Measurements from ENCODE around the gene ABHD12. TPM values are rescaled to one million over a fixed set of nuclear protein-coding genes. Genes with fewer than 3 reads are reported as not detected.

Gene ABHD12
- total RNA-seq, 1 donor from 2014 or later, result 42.9 TPM

DNA sequence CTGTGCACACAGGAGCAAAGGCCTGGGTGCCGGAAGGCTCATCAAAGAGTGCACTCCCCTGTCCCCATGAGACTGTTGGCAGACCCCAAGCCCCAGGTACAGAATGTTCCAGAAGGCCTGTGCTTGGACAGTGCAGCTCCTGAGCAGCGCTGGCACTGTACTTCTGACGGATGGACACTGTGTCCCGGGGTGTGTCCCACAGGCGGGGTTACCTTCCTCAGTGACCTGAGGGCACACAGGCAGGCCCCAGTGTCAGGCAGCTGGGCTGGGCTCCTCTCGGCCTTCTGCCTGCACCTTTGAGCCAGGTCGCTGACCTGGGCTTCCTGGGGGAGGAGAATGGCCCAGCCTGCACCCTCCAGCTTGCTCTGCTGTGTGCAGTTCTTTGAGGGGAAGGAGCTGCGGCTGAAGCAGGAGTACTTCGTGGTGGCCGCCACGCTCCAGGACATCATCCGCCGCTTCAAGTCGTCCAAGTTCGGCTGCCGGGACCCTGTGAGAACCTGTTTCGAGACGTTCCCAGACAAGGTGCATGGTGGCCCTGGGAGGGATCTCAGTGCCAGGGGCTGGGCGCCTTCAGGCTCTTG, 112.6 kb downstream of the ABHD12 start:
- H3K27ac Mint-ChIP-seq (ENCODE audit: unreplicated experiment), result no peak overlapping the region
- no peaks in the 10 kb centered on the region for H3K4me1 Mint-ChIP-seq (ENCODE audit: unreplicated experiment)
- peaks cover 42% of the 10 kb centered on the region for H3K36me3 Mint-ChIP-seq (ENCODE audit: unreplicated experiment)
- no peaks in the 10 kb centered on the region for H3K9me3 Mint-ChIP-seq (ENCODE audit: unreplicated experiment)
- H3K4me3 Mint-ChIP-seq (ENCODE audit: unreplicated experiment), result no peak overlapping the region
- DNase-seq (ENCODE audit: extremely low spot score, unreplicated experiment), result no peak
- H3K27me3 Mint-ChIP-seq (ENCODE audit: unreplicated experiment), result no peaks in the 10 kb centered on the region
- TF ChIP-seq, protein P1, sequence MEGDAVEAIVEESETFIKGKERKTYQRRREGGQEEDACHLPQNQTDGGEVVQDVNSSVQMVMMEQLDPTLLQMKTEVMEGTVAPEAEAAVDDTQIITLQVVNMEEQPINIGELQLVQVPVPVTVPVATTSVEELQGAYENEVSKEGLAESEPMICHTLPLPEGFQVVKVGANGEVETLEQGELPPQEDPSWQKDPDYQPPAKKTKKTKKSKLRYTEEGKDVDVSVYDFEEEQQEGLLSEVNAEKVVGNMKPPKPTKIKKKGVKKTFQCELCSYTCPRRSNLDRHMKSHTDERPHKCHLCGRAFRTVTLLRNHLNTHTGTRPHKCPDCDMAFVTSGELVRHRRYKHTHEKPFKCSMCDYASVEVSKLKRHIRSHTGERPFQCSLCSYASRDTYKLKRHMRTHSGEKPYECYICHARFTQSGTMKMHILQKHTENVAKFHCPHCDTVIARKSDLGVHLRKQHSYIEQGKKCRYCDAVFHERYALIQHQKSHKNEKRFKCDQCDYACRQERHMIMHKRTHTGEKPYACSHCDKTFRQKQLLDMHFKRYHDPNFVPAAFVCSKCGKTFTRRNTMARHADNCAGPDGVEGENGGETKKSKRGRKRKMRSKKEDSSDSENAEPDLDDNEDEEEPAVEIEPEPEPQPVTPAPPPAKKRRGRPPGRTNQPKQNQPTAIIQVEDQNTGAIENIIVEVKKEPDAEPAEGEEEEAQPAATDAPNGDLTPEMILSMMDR (IDR thresholded peaks at IDR 0.05), result no peak

DNA sequence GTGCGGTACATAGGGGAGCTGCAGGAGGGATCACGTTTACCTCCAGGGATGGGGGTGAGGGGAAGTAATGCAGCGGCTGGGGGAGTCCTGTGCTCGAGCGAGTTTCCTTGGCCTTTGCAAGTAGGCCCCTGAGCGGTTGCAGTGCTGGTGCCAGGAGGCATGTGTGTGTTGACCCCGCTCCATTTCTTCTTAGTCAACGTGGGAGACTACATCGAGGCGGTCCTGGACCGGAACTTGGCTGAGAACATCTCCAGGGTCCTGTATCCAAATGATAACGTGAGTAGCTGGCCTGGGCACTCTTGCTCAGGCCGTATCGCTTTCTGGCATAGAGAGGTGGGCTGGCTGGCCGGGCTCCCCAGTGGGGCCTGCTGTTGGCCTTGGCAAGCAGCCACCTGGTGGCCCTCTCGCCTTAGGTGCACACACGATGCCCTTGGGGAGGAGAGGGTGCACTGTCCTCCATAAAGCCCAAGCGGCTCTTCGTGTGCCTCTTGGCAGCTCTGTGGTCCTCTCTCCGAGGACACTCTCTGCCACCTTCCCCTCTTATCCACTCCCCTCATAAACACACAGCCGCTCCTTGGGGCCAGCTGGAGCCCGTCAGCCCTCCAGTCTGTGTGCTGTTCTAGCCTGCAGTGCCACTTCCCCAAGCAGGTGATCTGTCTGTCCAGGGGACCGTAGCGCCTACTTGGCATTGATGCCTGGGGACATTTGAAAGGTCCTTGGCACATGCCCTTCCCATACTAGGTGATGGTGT, 113.4 kb downstream of the ABHD12 start:
- H3K27me3 Mint-ChIP-seq (ENCODE audit: unreplicated experiment), result no peaks in the 10 kb centered on the region
- TF ChIP-seq, protein P1 (IDR thresholded peaks at IDR 0.05), result no peak
- H3K9me3 Mint-ChIP-seq (ENCODE audit: unreplicated experiment), result no peaks in the 10 kb centered on the region
- H3K4me1 Mint-ChIP-seq (ENCODE audit: unreplicated experiment), result no peaks in the 10 kb centered on the region
- no peak overlapping the region for H3K4me3 Mint-ChIP-seq (ENCODE audit: unreplicated experiment)
- no peak for DNase-seq (ENCODE audit: extremely low spot score, unreplicated experiment)
- no peak overlapping the region for H3K27ac Mint-ChIP-seq (ENCODE audit: unreplicated experiment)
- H3K36me3 Mint-ChIP-seq (ENCODE audit: unreplicated experiment), result peaks cover 42% of the 10 kb centered on the region

DNA sequence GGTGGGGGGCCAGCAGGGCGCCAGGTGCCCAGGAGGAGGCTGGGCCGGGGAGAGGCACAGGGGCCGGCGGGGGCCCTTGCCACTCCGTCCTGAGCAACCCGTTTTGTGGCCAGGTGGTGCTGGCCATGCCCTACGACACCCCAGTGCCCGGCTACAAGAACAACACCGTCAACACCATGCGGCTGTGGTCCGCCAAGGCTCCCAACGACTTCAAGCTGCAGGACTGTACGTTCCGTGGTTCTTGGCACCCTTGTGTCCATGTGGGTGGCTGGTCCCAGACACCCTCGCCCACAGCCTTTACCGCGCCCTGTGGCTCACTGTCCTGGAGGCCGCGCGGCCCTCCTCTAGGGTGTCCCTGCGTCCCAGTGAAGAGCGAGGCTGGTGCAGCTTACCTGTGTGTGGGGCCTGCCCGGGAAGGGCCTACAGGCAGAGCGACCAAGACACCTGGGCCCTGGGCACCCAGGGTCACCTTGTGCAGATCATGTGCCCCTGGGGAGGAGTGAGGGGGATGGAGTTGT, 114.0 kb downstream of the ABHD12 start:
- TF ChIP-seq, protein P1 (IDR thresholded peaks at IDR 0.05), result no peak
- Mint-ChIP-seq H3K27me3 (ENCODE audit: unreplicated experiment) (no peaks in the 10 kb centered on the region), H3K9me3 (ENCODE audit: unreplicated experiment) (no peaks in the 10 kb centered on the region), H3K27ac (ENCODE audit: unreplicated experiment) (no peak overlapping the region), H3K4me3 (ENCODE audit: unreplicated experiment) (no peak overlapping the region), H3K4me1 (ENCODE audit: unreplicated experiment) (no peaks in the 10 kb centered on the region), H3K36me3 (ENCODE audit: unreplicated experiment) (peaks cover 47% of the 10 kb centered on the region)
- no peak for DNase-seq (ENCODE audit: extremely low spot score, unreplicated experiment)

DNA sequence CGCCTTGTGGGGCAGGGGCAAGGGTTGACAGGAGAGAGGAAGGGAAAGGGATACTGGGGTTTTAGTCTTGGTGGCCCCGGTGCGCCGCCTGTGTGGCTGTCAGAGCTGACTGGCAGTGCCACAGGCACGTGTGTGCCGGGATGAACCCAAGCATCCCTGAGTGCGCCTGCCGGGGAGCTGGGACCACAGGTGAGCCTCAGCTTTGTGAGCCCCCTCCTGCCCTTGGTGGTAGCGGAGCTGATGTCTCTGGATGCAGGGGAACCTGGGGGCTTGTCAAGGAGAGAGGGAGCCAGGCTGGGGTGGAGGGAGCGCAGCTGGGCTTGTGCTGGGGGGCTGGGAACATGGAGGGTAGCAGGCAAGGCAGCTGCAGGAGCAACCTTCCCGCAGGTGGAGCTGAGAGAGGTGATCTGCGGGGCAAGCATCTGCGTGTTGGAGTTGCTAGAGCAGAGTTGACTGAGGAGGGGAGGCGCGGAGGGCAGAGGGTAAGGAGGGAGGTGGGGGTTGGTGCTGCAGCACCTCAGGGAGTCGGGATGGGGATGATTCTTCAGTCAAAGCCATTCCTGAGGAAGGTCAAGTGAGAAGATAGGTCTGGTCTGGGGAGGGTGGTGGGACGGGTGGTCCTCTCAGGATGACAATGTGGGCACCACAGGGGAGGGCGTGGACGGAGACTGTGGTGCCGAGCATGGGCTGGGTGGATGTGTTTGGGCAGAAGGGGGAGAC, 114.7 kb downstream of the ABHD12 start:
- no peaks in the 10 kb centered on the region for H3K4me1 Mint-ChIP-seq (ENCODE audit: unreplicated experiment)
- no peak for DNase-seq (ENCODE audit: extremely low spot score, unreplicated experiment)
- H3K9me3 Mint-ChIP-seq (ENCODE audit: unreplicated experiment), result no peaks in the 10 kb centered on the region

More for the DNA sequence above, 114.7 kb downstream of the ABHD12 start:
- no peaks in the 10 kb centered on the region for H3K27me3 Mint-ChIP-seq (ENCODE audit: unreplicated experiment)
- H3K36me3 Mint-ChIP-seq (ENCODE audit: unreplicated experiment), result peaks cover 51% of the 10 kb centered on the region
- no peak overlapping the region for H3K27ac Mint-ChIP-seq (ENCODE audit: unreplicated experiment)
- TF ChIP-seq, protein P1 (IDR thresholded peaks at IDR 0.05), result no peak
- H3K4me3 Mint-ChIP-seq (ENCODE audit: unreplicated experiment), result no peak overlapping the region
